ENCODE data around the gene NPM1.

DNA sequence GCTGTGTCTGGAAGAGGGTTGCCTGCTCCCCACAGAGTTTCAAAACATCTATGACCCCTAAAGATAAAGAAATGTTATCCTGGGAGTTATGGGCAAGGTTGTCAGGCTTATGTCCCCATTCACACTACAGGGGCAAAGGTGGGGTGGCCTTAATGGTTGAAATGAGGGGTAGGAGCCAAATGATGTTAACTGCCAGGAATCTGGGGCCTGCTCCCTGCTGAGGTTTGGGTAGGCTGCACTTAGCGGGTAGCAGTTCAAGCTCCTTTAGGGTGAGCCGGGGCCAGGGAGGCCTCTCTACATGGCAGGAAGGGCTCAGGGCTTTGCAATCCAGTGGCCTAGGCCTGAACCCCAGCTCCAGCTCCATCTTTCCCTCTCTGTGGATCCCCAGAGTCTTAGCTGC is 34.8 kb downstream of the NPM1 start:
- TF ChIP-seq, protein P1, sequence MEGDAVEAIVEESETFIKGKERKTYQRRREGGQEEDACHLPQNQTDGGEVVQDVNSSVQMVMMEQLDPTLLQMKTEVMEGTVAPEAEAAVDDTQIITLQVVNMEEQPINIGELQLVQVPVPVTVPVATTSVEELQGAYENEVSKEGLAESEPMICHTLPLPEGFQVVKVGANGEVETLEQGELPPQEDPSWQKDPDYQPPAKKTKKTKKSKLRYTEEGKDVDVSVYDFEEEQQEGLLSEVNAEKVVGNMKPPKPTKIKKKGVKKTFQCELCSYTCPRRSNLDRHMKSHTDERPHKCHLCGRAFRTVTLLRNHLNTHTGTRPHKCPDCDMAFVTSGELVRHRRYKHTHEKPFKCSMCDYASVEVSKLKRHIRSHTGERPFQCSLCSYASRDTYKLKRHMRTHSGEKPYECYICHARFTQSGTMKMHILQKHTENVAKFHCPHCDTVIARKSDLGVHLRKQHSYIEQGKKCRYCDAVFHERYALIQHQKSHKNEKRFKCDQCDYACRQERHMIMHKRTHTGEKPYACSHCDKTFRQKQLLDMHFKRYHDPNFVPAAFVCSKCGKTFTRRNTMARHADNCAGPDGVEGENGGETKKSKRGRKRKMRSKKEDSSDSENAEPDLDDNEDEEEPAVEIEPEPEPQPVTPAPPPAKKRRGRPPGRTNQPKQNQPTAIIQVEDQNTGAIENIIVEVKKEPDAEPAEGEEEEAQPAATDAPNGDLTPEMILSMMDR (IDR thresholded peaks at IDR 0.05): no peak
- TF ChIP-seq POLR2A (IDR thresholded peaks at IDR 0.05): no peak

Data from breast epithelium (tissue), 3 donors.